Stomach (tissue), 4 donors: ENCODE measurements around the gene SERINC5.

Experiments
- EP300 ChIP-seq: sonication (generic); formaldehyde crosslinking; IDR thresholded peaks from one replicate; pipeline ENCODE4 v1.6.1; 2017; ENCODE audit warnings: antibody characterized with exemption
- POLR2A ChIP-seq, 4 donors: fragments of 450-650 bp; IDR thresholded peaks; one replicate each; pipeline ENCODE4 v1.6.1; 2016; ENCODE audit warnings: antibody characterized with exemption in 4 of 4, control low read depth in 2 of 4, mild to moderate bottlenecking in 1 of 4, moderate library complexity in 1 of 4
- TF ChIP-seq, protein P1 (sequence below), 7 experiments: fragments of 450-650 bp in 4 of 7; fragments of 200-600 bp in 3 of 7; sonication (generic) in 3 of 7; IDR thresholded peaks; one replicate each; pipeline ENCODE4 v1.5.1; 2016 to 2019; ENCODE audit warnings: antibody characterized with exemption in 7 of 7, control low read depth in 2 of 7, mild to moderate bottlenecking in 1 of 7

DNA sequence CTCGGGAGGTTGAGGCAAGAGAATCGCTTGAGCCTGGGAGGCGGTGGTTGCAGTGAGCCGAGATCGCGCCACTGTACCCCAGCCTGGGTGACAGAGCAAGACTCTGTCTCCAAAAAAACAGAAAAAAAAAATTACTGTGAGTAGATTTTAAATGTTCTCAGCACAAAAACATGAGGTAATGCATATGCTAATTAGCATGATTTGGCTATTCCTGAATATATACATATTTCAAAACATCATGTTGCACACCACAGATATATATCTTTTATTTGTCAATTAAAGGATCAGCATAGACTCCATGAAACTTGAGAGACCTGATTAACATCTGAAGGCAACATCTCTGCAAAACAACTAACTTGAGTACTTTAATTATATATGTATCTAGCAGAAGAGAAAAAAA is 117.4 kb downstream of the SERINC5 start:
- TF ChIP-seq POLR2A (IDR thresholded peaks at IDR 0.05) (no peak), EP300 (no peak)
- TF ChIP-seq, protein P1, sequence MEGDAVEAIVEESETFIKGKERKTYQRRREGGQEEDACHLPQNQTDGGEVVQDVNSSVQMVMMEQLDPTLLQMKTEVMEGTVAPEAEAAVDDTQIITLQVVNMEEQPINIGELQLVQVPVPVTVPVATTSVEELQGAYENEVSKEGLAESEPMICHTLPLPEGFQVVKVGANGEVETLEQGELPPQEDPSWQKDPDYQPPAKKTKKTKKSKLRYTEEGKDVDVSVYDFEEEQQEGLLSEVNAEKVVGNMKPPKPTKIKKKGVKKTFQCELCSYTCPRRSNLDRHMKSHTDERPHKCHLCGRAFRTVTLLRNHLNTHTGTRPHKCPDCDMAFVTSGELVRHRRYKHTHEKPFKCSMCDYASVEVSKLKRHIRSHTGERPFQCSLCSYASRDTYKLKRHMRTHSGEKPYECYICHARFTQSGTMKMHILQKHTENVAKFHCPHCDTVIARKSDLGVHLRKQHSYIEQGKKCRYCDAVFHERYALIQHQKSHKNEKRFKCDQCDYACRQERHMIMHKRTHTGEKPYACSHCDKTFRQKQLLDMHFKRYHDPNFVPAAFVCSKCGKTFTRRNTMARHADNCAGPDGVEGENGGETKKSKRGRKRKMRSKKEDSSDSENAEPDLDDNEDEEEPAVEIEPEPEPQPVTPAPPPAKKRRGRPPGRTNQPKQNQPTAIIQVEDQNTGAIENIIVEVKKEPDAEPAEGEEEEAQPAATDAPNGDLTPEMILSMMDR (IDR thresholded peaks at IDR 0.05) = no peak
